ENCODE data around the gene CUX1.
"Not testable (repeated sequence)": the region's sequence is repeated elsewhere in the genome, so short reads cannot be mapped to it uniquely, and the experiment has no call there.

The CUX1 gene

GRCh38 chr7:102040569-102040968, 223.1 kb downstream of the CUX1 start:
- TF ChIP-seq POLR2AphosphoS5 (IDR thresholded peaks at IDR 0.05; ENCODE audit: low read depth, low read length), result no peak
- no peak for TF ChIP-seq POU2F2 (IDR thresholded peaks at IDR 0.05; ENCODE audit: low read depth, low read length)
- no peak for TF ChIP-seq POLR2A (IDR thresholded peaks at IDR 0.05; ENCODE audit: low read depth, low read length)
- TF ChIP-seq PAX5 (IDR thresholded peaks at IDR 0.05; ENCODE audit: insufficient read depth, low read length, severe bottlenecking), result no peak
- no peak for TF ChIP-seq TAF1 (IDR thresholded peaks at IDR 0.05; ENCODE audit: low read depth, low read length)
- no peak for TF ChIP-seq SPI1 (IDR thresholded peaks at IDR 0.05; ENCODE audit: low read depth, low read length)
- no peak for FAIRE-seq
- no peak for DNase-seq (ENCODE audit: insufficient read length, low spot score)

DNA sequence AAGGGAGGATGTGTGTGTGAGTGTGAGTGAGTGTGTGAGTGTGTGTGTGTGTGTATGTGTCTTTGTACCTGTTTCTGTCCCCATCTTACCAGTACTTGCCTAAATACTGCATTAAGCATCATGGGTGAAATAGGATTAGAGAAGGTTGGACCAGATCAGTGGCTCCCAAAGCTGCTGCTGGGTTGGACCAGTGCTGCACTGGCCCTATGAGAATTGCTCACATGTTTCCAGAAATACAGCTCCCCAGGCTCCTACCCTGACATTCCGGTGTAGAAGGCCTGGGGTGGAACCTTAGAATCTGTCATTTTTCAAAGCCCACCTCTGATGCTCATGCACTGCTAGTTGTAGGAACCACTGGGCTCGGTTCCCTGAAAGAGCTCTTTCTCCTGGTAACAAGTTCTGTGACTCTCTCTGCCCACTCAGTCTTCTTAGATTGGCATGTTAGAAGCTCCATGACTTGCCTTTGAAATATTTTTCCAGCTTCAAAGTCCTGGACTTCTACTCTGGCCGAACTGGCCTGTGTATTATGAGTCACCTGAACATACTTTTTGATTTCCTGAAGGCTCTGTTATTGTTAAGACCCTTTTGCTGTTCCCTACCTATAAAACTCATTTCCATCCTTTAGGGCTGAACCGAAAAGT, 224.7 kb downstream of the CUX1 start:
- no peak for DNase-seq (ENCODE audit: insufficient read length, low spot score)
- FAIRE-seq, result no peak
- TF ChIP-seq POLR2A (IDR thresholded peaks at IDR 0.05; ENCODE audit: low read depth, low read length) (no peak), PAX5 (IDR thresholded peaks at IDR 0.05; ENCODE audit: insufficient read depth, low read length, severe bottlenecking) (no peak), POLR2AphosphoS5 (IDR thresholded peaks at IDR 0.05; ENCODE audit: low read depth, low read length) (no peak), POU2F2 (IDR thresholded peaks at IDR 0.05; ENCODE audit: low read depth, low read length) (no peak), TAF1 (IDR thresholded peaks at IDR 0.05; ENCODE audit: low read depth, low read length) (no peak), SPI1 (IDR thresholded peaks at IDR 0.05; ENCODE audit: low read depth, low read length) (no peak)

DNA sequence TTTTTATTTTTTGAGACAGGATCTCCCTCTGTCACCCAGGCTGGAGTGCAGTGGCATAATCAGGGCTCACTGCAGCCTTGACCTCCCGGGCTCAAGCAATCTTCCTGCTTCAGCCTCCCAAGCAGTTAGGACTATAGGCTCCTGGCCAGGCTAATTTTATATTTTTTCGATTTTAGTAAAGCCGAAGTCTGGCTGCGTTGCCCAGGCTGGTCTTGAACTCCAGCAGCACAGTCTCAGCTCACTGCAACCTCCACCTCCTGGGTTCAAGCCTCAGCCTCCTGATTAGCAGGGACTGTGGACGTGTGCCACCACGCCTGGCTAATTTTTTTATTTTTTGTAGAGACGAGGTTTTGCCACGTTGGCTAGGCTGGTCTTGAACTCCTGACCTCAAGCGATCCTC, 225.4 kb downstream of the CUX1 start:
- not testable (repeated sequence) for DNase-seq (ENCODE audit: insufficient read length, low spot score); FAIRE-seq

DNA sequence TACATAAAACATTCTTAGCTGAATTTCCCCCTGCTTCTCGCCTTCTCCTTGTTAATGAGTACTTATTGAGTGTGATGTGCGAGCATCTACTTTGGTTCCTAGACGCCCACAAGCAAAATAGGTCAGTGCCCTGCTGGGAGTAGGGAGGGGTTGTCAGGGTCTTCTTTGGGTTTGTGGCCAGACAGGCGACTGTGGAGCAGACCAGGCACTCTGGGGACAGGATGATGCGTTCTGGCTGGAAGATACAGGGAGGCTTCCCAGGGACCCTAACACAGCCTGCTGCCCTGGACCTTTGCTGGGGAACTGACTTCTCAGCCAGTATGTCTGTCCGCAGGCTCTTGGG, 227.2 kb downstream of the CUX1 start:
- DNase-seq (ENCODE audit: insufficient read length, low spot score) (no peak), FAIRE-seq (no peak)

DNA sequence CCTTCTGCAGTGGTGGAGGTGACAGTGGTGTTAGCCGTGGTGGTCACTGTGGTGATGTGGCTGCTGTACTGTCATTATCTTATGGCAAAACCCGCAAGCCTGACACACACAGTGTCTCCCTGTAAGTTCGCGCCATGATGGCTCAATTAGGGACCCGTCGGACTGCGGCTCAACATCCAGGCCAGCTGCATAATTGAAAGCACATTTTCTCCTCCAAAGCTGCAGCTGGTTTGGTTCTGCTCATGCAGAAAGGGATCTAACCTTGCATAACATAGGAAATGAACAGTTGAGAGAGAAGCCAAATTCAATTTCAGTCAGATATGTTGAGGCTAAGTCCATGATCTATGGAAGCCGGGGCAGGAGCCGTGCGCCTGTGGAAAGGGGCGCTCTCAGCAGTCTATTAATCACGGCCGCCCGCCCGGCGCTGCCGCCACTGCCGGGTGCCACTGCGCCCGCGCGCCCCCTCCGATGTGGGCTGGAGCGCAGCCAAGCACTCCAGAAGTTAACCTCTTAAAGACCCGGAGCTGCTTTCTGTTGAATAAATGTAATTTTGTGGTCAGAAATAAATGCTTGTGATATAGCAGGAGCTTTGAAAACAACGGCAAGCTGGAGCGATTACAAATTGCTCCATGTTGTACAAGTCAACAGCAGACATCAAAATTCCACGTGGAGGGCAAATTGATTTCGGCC, 227.7 kb downstream of the CUX1 start:
- TF ChIP-seq POLR2AphosphoS5 (IDR thresholded peaks at IDR 0.05; ENCODE audit: low read depth, low read length) (no peak), POU2F2 (IDR thresholded peaks at IDR 0.05; ENCODE audit: low read depth, low read length) (no peak), POLR2A (IDR thresholded peaks at IDR 0.05; ENCODE audit: low read depth, low read length) (no peak), PAX5 (IDR thresholded peaks at IDR 0.05; ENCODE audit: insufficient read depth, low read length, severe bottlenecking) (no peak), SPI1 (IDR thresholded peaks at IDR 0.05; ENCODE audit: low read depth, low read length) (no peak), TAF1 (IDR thresholded peaks at IDR 0.05; ENCODE audit: low read depth, low read length) (no peak)
- no peak for DNase-seq (ENCODE audit: insufficient read length, low spot score)
- FAIRE-seq, result peak; percentile 71

More for the DNA sequence above, 227.2 kb downstream of the CUX1 start:
- no peak for TF ChIP-seq TAF1 (IDR thresholded peaks at IDR 0.05; ENCODE audit: low read depth, low read length)
- TF ChIP-seq POLR2A (IDR thresholded peaks at IDR 0.05; ENCODE audit: low read depth, low read length), result no peak
- no peak for TF ChIP-seq PAX5 (IDR thresholded peaks at IDR 0.05; ENCODE audit: insufficient read depth, low read length, severe bottlenecking)
- no peak for TF ChIP-seq SPI1 (IDR thresholded peaks at IDR 0.05; ENCODE audit: low read depth, low read length)
- TF ChIP-seq POU2F2 (IDR thresholded peaks at IDR 0.05; ENCODE audit: low read depth, low read length), result no peak
- no peak for TF ChIP-seq POLR2AphosphoS5 (IDR thresholded peaks at IDR 0.05; ENCODE audit: low read depth, low read length)

- DNase-seq (ENCODE audit: insufficient read length, low spot score), result no peak
- TF ChIP-seq TAF1 (IDR thresholded peaks at IDR 0.05; ENCODE audit: low read depth, low read length), result no peak
- TF ChIP-seq POLR2A (IDR thresholded peaks at IDR 0.05; ENCODE audit: low read depth, low read length), result no peak
- TF ChIP-seq SPI1 (IDR thresholded peaks at IDR 0.05; ENCODE audit: low read depth, low read length), result peak; percentile 84
- TF ChIP-seq POU2F2 (IDR thresholded peaks at IDR 0.05; ENCODE audit: low read depth, low read length), result no peak
- TF ChIP-seq POLR2AphosphoS5 (IDR thresholded peaks at IDR 0.05; ENCODE audit: low read depth, low read length), result no peak
- TF ChIP-seq PAX5 (IDR thresholded peaks at IDR 0.05; ENCODE audit: insufficient read depth, low read length, severe bottlenecking), result no peak
- no peak for FAIRE-seq
These were observed 228.4 kb downstream of the CUX1 start for GRCh38 chr7:102045681-102046372.

GRCh38 chr7:102046373-102047117, 229.1 kb downstream of the CUX1 start:
- peak; percentile 50 for FAIRE-seq
- TF ChIP-seq POU2F2 (IDR thresholded peaks at IDR 0.05; ENCODE audit: low read depth, low read length) (no peak), PAX5 (IDR thresholded peaks at IDR 0.05; ENCODE audit: insufficient read depth, low read length, severe bottlenecking) (no peak), POLR2AphosphoS5 (IDR thresholded peaks at IDR 0.05; ENCODE audit: low read depth, low read length) (no peak), TAF1 (IDR thresholded peaks at IDR 0.05; ENCODE audit: low read depth, low read length) (no peak), POLR2A (IDR thresholded peaks at IDR 0.05; ENCODE audit: low read depth, low read length) (no peak), SPI1 (IDR thresholded peaks at IDR 0.05; ENCODE audit: low read depth, low read length) (no peak)
- DNase-seq (ENCODE audit: insufficient read length, low spot score), result no peak

DNA sequence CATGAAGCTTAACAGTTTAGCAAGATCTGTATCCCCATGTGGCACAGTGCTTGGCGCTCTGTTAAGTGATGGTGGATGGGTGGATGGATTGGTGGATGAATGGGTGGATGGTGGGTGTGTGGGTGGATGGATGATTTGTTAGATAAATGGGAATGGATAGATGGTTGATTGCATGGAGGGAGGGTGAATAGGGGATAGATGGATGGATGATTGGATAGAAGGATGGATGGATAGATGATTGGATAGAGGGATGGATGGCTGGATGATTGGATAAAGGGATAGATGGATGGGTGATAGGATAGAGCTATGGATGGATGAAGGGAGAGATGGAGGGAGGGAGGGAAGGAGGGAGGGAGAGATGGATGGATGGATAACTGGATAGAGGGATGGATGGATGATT, 229.7 kb downstream of the CUX1 start:
- no peak for TF ChIP-seq POLR2AphosphoS5 (IDR thresholded peaks at IDR 0.05; ENCODE audit: low read depth, low read length)
- no peak for TF ChIP-seq TAF1 (IDR thresholded peaks at IDR 0.05; ENCODE audit: low read depth, low read length)
- TF ChIP-seq POU2F2 (IDR thresholded peaks at IDR 0.05; ENCODE audit: low read depth, low read length), result no peak
- no peak for TF ChIP-seq SPI1 (IDR thresholded peaks at IDR 0.05; ENCODE audit: low read depth, low read length)
- DNase-seq (ENCODE audit: insufficient read length, low spot score) (no peak), FAIRE-seq (no peak)

DNA sequence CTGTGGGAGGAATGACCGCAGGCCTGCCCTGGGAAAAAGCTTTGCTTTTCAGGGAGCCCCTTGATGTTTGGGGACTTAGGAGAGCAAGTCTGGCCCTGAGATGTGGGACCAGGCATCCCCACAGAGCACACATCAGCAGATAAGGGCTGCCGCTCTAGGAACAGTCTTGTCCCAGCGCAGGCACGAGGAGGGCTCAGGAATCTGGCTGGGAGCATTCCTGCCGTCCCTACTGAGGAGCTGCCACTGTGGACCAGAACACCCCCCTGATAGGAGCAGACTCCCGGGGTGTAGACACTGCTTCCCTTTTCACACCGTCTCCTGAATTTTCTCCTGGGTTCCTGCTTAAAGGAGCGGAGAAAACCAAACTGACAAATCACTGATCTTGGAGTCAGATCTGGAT, 232.3 kb downstream of the CUX1 start:
- TF ChIP-seq POU2F2 (IDR thresholded peaks at IDR 0.05; ENCODE audit: low read depth, low read length) (no peak), PAX5 (IDR thresholded peaks at IDR 0.05; ENCODE audit: insufficient read depth, low read length, severe bottlenecking) (no peak), TAF1 (IDR thresholded peaks at IDR 0.05; ENCODE audit: low read depth, low read length) (no peak), POLR2AphosphoS5 (IDR thresholded peaks at IDR 0.05; ENCODE audit: low read depth, low read length) (no peak), POLR2A (IDR thresholded peaks at IDR 0.05; ENCODE audit: low read depth, low read length) (no peak), SPI1 (IDR thresholded peaks at IDR 0.05; ENCODE audit: low read depth, low read length) (no peak)
- no peak for DNase-seq (ENCODE audit: insufficient read length, low spot score)
- no peak for FAIRE-seq

Data from GM12891 (cell line).